SW480 (cell line): Measurements from ENCODE around the gene PDXK.

Source experiments
- DNase-seq: peaks from one replicate; pipeline ENCODE4 v3.0.0-alpha.2; 2016; ENCODE audit warnings: low spot score

The PDXK gene

DNA sequence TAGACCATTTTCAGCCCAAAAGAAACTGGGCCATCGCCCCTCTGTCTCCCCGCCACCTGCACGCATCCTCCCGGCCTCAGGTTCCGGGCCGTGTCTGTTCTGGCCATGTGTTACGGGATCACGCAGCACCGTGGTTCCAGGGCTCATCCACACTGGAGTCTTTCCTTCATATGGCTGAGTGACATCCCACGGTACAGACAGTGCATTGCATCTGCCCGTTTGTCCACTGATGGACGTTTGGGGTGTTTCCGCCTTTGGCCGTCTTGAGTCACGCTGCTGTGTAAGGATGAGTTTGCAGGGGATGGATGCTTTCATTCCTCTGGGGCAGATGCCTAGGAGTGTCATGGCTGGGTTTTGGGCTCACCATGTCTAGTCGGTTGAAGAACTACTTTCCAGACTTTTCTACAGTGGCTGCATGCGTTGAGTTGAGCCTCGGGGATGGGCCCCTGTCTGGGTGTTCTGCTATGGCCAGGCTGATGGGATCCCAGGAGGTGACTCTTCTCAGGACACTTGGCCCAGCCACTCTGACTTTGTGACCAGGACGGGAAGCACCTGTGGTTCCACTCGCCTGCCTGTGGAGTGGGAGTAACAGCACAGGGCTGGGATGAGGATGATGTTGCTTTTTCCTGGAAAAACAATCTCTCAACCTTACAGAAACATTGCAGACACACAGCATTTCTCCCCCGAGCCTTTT lies 87.2 kb downstream of the PDXK start:
- no peak for DNase-seq

DNA sequence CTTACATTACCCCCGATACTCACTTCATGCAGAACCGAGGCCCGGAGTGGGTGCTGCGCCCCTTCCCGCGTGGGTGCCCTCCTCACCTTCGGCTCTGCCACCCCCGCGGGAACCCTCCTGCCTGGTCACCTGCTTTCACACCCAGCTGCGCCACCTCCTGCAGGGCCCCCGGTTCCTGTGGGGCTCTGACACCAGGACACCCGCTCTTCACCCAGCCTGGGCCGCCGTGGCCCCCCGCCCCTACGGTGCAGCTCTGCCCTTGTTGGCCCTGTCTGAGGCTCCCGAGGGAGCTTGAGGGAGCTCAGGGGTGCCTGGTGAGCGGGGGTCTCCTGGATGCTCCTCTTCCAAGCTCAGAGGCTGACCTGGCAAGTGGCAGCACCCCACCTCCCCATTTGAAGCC lies 89.4 kb downstream of the PDXK start:
- no peak for DNase-seq

GRCh38 chr21:43808832-43809251 lies 89.9 kb downstream of the PDXK start:
- DNase-seq = no peak

- no peak for DNase-seq
Observed at GRCh38 chr21:43809346-43809799, 90.4 kb downstream of the PDXK start.

DNA sequence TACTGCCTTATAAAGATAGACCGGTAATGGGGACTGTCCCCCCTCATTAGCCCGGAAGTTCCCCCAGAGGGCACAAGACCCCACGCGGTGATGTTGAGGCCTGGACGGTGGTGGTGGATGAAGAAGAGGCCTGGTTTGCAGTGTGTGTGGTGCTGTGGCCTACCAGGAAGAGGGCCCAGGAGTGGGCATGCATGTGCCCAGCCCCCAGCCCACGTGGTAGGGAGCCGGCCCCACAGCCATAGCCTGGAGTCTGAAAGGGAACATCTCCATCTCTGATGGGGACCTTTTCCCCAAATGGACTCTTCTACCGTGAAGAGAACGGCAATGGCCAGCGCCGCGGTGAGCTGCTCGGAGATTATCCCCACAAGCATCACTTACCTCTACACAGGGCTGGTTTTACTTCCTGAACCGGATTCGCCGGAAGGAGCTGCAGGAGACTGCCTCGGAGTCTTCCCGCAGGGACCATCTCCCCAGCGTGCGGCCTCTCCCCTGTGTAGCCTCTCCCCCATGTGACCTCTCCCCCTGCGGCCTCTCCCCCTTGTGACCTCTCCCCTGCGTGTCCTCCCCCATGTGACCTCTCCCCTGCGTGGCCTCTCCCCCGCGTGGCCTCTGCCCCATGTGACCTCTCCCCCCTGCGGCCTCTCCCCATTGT lies 91.0 kb downstream of the PDXK start:
- no peak for DNase-seq

DNA sequence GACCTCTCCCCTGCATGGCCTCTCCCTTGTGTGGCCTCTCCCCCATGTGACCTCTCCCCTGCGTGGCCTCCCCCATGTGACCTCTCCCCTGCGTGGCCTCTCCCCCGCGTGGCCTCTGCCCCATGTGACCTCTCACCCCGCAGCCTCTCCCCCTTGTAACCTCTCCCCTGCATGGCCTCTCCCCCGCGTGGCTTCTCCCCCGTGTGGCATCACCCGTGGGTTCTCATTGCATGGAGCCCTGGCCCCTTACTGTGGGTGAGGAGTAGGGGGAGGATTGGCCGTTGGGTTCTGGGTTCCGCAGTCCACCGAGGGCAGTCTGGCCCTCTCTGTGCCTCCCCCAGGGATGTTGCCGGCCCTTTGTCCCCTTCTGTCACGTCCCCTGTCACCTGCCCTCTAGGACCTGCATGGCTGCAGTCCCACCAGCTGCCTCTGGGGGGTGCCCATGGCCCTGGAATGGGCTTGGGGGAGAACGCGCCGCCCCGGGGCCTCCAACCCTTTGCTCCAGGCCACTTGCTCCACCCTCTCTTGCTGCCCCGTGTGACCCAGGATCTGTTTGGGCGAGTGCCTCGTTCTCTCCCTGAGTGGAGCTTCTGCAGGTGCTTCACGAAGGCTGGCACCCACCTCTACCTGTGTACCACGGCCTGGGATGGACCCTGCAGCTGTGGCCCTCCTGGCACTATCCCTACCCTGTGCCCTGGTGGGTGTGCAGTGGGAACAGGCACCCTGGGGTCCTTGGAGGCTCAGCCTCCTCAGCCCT lies 91.8 kb downstream of the PDXK start:
- DNase-seq = peak; percentile 81

- DNase-seq = no peak
Observed at GRCh38 chr21:43811262-43812105, 92.6 kb downstream of the PDXK start.
